ENCODE data around the gene SPRN.
"Not testable (repeated sequence)": the region's sequence is repeated elsewhere in the genome, so short reads cannot be mapped to it uniquely, and the experiment has no call there.

Gene SPRN

DNA sequence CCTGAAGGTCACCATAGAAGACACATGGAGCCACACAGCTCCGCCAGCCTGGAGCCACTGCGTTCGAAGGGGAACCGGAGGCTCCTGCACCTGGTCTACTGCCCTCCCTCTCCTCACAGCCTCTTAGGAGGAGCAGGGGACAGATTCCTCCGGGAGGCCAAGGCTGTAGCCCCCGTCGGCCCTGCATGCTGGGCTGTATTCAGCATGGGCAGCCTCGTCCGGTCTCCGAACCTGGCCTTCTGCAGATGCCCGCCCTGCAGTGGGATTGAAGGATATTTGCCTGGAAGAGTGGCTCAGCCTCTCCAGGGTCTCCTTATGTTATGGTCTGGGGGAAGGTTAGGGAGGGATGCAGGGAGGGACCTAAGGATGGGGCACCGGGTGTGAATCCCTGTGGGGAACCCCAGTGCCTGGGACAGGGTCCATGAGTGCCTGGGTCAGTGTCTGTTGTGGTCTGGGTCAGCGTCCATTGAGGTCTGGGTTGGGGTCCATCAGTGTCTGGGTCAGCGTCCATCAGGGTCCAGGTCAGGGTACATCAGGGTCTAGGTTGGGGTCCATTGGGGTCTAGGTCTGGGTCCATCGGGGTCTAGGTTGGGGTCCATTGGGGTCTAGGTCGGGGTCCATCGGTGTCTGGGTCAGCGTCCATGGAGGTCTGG lies 16.3 kb upstream of the SPRN start:
- H3K9me3 ChIP-seq (ENCODE audit: insufficient read depth, low read depth, low read length): no peaks in the 10 kb centered on the region
- H3K4me2 ChIP-seq (ENCODE audit: low read depth, low read length, poor library complexity, severe bottlenecking): no peak overlapping the region
- no peaks in the 10 kb centered on the region for H4K20me1 ChIP-seq (ENCODE audit: insufficient read depth, low read length, poor library complexity, severe bottlenecking)
- H3K36me3 ChIP-seq (ENCODE audit: insufficient read depth, low read length): no peaks in the 10 kb centered on the region
- no peaks in the 10 kb centered on the region for H3K9me2 ChIP-seq (replicated peaks; ENCODE audit: low read depth, low read length)
- H3K4me3 ChIP-seq (ENCODE audit: low read length, poor library complexity, severe bottlenecking): no peak overlapping the region
- H3K27me3 ChIP-seq (ENCODE audit: insufficient read depth, low read length, poor library complexity, severe bottlenecking): no peaks in the 10 kb centered on the region
- peak overlapping the region; percentile 46 for H3K9ac ChIP-seq (ENCODE audit: low read depth, low read length, poor library complexity, severe bottlenecking)
- peaks cover 49% of the 10 kb centered on the region for H3K4me1 ChIP-seq (ENCODE audit: insufficient read depth, low read length, poor library complexity, severe bottlenecking)
- H3F3A ChIP-seq (ENCODE audit: low read depth): no peaks in the 10 kb centered on the region
- H2AFZ ChIP-seq (ENCODE audit: low read length): no peak overlapping the region
- no peak for TF ChIP-seq EZH2phosphoT487 (IDR thresholded peaks at IDR 0.05; ENCODE audit: borderline replicate concordance)
- TF ChIP-seq, protein P1, sequence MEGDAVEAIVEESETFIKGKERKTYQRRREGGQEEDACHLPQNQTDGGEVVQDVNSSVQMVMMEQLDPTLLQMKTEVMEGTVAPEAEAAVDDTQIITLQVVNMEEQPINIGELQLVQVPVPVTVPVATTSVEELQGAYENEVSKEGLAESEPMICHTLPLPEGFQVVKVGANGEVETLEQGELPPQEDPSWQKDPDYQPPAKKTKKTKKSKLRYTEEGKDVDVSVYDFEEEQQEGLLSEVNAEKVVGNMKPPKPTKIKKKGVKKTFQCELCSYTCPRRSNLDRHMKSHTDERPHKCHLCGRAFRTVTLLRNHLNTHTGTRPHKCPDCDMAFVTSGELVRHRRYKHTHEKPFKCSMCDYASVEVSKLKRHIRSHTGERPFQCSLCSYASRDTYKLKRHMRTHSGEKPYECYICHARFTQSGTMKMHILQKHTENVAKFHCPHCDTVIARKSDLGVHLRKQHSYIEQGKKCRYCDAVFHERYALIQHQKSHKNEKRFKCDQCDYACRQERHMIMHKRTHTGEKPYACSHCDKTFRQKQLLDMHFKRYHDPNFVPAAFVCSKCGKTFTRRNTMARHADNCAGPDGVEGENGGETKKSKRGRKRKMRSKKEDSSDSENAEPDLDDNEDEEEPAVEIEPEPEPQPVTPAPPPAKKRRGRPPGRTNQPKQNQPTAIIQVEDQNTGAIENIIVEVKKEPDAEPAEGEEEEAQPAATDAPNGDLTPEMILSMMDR (conservative IDR thresholded peaks at IDR 0.05; ENCODE audit: low read length): no peak
- H3K79me2 ChIP-seq (ENCODE audit: insufficient read depth, low read length): no peaks in the 10 kb centered on the region

GRCh38 chr10:133439517-133440461 lies 15.4 kb upstream of the SPRN start:
- H3K27me3 ChIP-seq (ENCODE audit: insufficient read depth, low read length, poor library complexity, severe bottlenecking): no peaks in the 10 kb centered on the region
- no peaks in the 10 kb centered on the region for H3K9me2 ChIP-seq (replicated peaks; ENCODE audit: low read depth, low read length)
- H3K79me2 ChIP-seq (ENCODE audit: insufficient read depth, low read length): no peaks in the 10 kb centered on the region
- no peaks in the 10 kb centered on the region for H3K36me3 ChIP-seq (ENCODE audit: insufficient read depth, low read length)
- H3F3A ChIP-seq (ENCODE audit: low read depth): no peaks in the 10 kb centered on the region
- TF ChIP-seq, protein P1 (conservative IDR thresholded peaks at IDR 0.05; ENCODE audit: low read length): no peak
- TF ChIP-seq EZH2phosphoT487 (IDR thresholded peaks at IDR 0.05; ENCODE audit: borderline replicate concordance): no peak
- no peak overlapping the region for H2AFZ ChIP-seq (ENCODE audit: low read length)
- H3K9ac ChIP-seq (ENCODE audit: low read depth, low read length, poor library complexity, severe bottlenecking): peak overlapping the region; percentile 46
- H3K4me3 ChIP-seq (ENCODE audit: low read length, poor library complexity, severe bottlenecking): no peak overlapping the region
- no peaks in the 10 kb centered on the region for H3K9me3 ChIP-seq (ENCODE audit: insufficient read depth, low read depth, low read length)
- H3K4me1 ChIP-seq (ENCODE audit: insufficient read depth, low read length, poor library complexity, severe bottlenecking): peaks cover 49% of the 10 kb centered on the region
- H3K4me2 ChIP-seq (ENCODE audit: low read depth, low read length, poor library complexity, severe bottlenecking): peak overlapping the region; percentile 37
- H4K20me1 ChIP-seq (ENCODE audit: insufficient read depth, low read length, poor library complexity, severe bottlenecking): no peaks in the 10 kb centered on the region

GRCh38 chr10:133438711-133439273 lies 14.4 kb upstream of the SPRN start:
- Histone ChIP-seq H3K4me2 (ENCODE audit: low read depth, low read length, poor library complexity, severe bottlenecking) (peak overlapping the region; percentile 37), H3K36me3 (ENCODE audit: insufficient read depth, low read length) (no peaks in the 10 kb centered on the region), H3K4me1 (ENCODE audit: insufficient read depth, low read length, poor library complexity, severe bottlenecking) (peaks cover 49% of the 10 kb centered on the region), H3K9ac (ENCODE audit: low read depth, low read length, poor library complexity, severe bottlenecking) (peak overlapping the region; percentile 46), H3K9me3 (ENCODE audit: insufficient read depth, low read depth, low read length) (no peaks in the 10 kb centered on the region), H3K27me3 (ENCODE audit: insufficient read depth, low read length, poor library complexity, severe bottlenecking) (no peaks in the 10 kb centered on the region), H3K9me2 (replicated peaks; ENCODE audit: low read depth, low read length) (no peaks in the 10 kb centered on the region), H2AFZ (ENCODE audit: low read length) (no peak overlapping the region), H3K4me3 (ENCODE audit: low read length, poor library complexity, severe bottlenecking) (peak overlapping the region; percentile 13), H3F3A (ENCODE audit: low read depth) (no peaks in the 10 kb centered on the region), H3K79me2 (ENCODE audit: insufficient read depth, low read length) (no peaks in the 10 kb centered on the region), H4K20me1 (ENCODE audit: insufficient read depth, low read length, poor library complexity, severe bottlenecking) (no peaks in the 10 kb centered on the region)
- no peak for TF ChIP-seq EZH2phosphoT487 (IDR thresholded peaks at IDR 0.05; ENCODE audit: borderline replicate concordance)
- TF ChIP-seq, protein P1 (conservative IDR thresholded peaks at IDR 0.05; ENCODE audit: low read length): peak; percentile 72

DNA sequence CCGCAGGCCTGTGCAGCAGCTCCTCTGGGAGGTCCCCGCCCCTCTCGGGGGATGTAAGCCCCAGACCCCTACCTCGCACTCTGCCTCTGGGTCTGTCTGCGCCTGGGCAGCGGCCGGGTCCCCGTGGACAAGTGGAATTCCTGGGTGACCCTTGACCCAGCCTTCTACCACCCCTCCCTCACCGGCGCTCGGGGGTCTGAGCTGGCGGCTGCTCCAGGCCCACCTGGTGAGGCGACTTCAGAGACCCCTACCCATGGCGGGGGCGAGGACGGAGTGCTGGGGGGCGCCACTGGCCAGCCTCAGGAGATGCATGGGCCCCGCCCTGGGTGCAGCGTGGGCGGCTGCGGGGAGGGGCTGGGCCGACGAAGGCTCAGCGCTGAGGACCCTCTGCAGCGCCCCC lies 8.4 kb upstream of the SPRN start:
- not testable (repeated sequence) for H3K79me2 ChIP-seq (ENCODE audit: insufficient read depth, low read length); H3K27me3 ChIP-seq (ENCODE audit: insufficient read depth, low read length, poor library complexity, severe bottlenecking); H3K4me3 ChIP-seq (ENCODE audit: low read length, poor library complexity, severe bottlenecking); H3K4me1 ChIP-seq (ENCODE audit: insufficient read depth, low read length, poor library complexity, severe bottlenecking); H4K20me1 ChIP-seq (ENCODE audit: insufficient read depth, low read length, poor library complexity, severe bottlenecking); H3K4me2 ChIP-seq (ENCODE audit: low read depth, low read length, poor library complexity, severe bottlenecking); H3K36me3 ChIP-seq (ENCODE audit: insufficient read depth, low read length); H3K9me2 ChIP-seq (replicated peaks; ENCODE audit: low read depth, low read length); H3F3A ChIP-seq (ENCODE audit: low read depth); H3K9ac ChIP-seq (ENCODE audit: low read depth, low read length, poor library complexity, severe bottlenecking); H3K9me3 ChIP-seq (ENCODE audit: insufficient read depth, low read depth, low read length); H2AFZ ChIP-seq (ENCODE audit: low read length)
